ENCODE data around the gene AATK. TPM values are rescaled to one million over a fixed set of nuclear protein-coding genes. Genes with fewer than 3 reads are reported as not detected.

The AATK gene
- total and polyA plus RNA-seq, 4 donors, result 9.6 to 54.6 (median 23.7) TPM

DNA sequence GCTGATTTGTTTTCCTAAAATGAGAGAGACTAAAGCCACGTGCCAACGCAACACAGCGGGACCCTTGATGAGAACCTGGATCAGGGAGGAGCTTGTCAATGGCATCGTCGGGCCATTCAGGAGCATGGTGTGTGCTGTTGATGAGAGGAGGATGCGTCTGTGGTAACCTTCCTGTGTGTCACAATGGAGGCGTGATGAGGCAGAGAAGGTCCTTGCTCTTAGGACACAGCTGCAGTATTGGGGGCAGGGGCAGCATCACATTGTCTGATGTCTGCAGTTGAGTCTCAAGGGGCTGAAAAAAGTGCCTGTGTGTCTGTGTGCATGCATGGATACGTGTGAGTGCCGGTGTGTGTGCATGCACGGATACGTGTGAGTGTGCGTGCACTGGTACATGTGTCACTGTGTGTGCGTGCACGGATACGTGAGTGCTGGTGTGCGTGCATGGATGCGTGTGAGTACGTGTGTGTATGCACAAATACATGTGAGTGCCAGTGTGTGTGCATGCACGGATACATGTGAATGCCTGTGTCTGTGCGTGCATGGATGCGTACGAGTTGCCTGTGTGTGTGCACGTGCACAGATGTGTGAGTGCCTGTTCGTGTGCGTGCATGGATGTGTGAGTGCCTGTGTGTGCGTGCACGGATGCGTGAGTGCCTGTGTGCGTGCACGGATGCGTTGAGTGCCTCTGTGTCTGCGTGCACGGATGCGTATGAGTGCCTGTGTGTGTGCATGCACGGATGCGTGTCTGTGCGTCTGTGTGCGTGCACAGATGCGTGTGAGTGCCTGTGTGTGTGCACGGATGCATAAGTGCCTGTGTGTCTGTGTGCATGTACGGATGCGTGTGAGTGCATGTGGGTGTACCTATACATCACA is 91.8 kb downstream of the AATK start:
- ATAC-seq (ENCODE audit: insufficient read depth, low FRiP score), result no peak
- Histone ChIP-seq H3K36me3 (ENCODE audit: control insufficient read depth in 4 of 4, insufficient read depth in 4 of 4, low read length in 4 of 4) (peaks cover 0 to 30% (median 2%) of the 10 kb centered on the region in 4 donors), H3K4me3 (no peak overlapping the region), H3K27ac (ENCODE audit: low read depth in 1 of 2, low read length in 1 of 2) (peak overlapping the region in 1 of 2 donors; percentile 7), H3K27me3 (ENCODE audit: control insufficient read depth in 3 of 3, insufficient read depth in 3 of 3, low read length in 2 of 3) (no peaks in the 10 kb centered on the region), H3K4me1 (ENCODE audit: control insufficient read depth in 5 of 5, insufficient read depth in 5 of 5, low read length in 5 of 5) (peaks cover 0 to 22% (median 0%) of the 10 kb centered on the region in 5 donors), H3K9me3 (ENCODE audit: control insufficient read depth in 4 of 4, insufficient read depth in 3 of 4, low read length in 3 of 4) (peaks cover 0 to 3% (median 0%) of the 10 kb centered on the region in 4 donors), H3K9ac (ENCODE audit: insufficient read depth in 1 of 2, low read length in 2 of 2) (no peak overlapping the region)
- 86 to 91% methylated on average over 42 of the region's 42 CpGs for WGBS, 2 donors
- TF ChIP-seq, protein P1, sequence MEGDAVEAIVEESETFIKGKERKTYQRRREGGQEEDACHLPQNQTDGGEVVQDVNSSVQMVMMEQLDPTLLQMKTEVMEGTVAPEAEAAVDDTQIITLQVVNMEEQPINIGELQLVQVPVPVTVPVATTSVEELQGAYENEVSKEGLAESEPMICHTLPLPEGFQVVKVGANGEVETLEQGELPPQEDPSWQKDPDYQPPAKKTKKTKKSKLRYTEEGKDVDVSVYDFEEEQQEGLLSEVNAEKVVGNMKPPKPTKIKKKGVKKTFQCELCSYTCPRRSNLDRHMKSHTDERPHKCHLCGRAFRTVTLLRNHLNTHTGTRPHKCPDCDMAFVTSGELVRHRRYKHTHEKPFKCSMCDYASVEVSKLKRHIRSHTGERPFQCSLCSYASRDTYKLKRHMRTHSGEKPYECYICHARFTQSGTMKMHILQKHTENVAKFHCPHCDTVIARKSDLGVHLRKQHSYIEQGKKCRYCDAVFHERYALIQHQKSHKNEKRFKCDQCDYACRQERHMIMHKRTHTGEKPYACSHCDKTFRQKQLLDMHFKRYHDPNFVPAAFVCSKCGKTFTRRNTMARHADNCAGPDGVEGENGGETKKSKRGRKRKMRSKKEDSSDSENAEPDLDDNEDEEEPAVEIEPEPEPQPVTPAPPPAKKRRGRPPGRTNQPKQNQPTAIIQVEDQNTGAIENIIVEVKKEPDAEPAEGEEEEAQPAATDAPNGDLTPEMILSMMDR (IDR thresholded peaks at IDR 0.05; ENCODE audit: control extremely low read depth, extremely low read depth), result no peak
- DNase-seq, result no peak

DNA sequence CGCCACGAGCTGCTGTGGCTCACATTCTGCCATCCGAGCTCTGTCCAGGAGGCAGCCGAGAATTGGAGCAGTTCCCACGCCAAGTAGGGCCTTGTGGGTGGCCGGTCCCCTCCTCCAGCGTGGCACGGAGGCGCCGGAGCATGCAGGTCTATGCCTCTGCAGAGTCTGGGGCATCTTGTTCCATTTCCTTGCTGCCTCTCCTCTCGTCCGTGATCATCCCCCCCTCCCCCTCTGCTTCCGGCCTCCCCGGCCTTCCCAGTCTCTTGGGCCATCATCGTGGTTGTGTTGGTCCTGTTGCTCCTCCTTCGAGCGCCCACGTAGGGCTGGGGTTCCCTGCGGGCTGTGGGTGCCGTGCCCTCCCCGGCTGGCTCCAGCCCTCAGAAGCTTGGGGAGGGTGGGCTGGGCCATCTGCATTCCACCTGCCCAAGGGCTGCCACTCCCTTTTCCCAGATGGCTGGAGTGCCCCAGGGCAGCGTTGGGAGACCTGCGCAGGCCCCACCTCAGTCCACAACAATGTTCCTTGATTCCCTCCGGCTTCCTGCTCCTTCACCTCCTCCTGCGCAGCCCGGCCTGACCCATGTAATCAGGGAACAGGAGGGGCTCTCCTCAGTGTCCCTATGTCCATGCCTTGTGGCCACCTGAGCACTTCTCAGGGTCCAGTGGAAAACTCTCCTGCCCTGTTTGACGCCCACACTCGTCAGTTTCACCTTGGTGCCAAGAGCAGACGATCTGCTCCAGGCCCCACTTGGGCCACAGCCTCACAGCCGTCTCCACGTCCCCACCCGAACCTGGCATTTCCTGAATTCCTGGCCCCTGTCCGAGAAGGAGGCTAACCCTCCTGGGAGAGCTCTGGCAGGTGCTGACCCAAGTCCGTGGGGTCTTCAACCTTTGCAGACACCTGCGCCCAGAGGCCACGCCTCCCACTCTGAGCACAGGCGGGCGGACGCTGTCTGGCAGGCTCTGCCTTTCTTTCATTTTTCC is 94.0 kb downstream of the AATK start:
- 60 to 82% methylated on average over 39 of the region's 39 CpGs for WGBS, 2 donors
- Histone ChIP-seq H3K4me3 (no peak overlapping the region), H3K36me3 (ENCODE audit: control insufficient read depth in 4 of 4, insufficient read depth in 4 of 4, low read length in 4 of 4) (peaks cover 0 to 32% (median 2%) of the 10 kb centered on the region in 4 donors), H3K9me3 (ENCODE audit: control insufficient read depth in 4 of 4, insufficient read depth in 3 of 4, low read length in 3 of 4) (peaks cover 0 to 3% (median 0%) of the 10 kb centered on the region in 4 donors), H3K4me1 (ENCODE audit: control insufficient read depth in 5 of 5, insufficient read depth in 5 of 5, low read length in 5 of 5) (peaks cover 0 to 22% (median 4%) of the 10 kb centered on the region in 5 donors), H3K27ac (ENCODE audit: low read depth in 1 of 2, low read length in 1 of 2) (peak overlapping the region in 1 of 2 donors; percentile 92), H3K27me3 (ENCODE audit: control insufficient read depth in 3 of 3, insufficient read depth in 3 of 3, low read length in 2 of 3) (no peaks in the 10 kb centered on the region), H3K9ac (ENCODE audit: insufficient read depth in 1 of 2, low read length in 2 of 2) (no peak overlapping the region)
- TF ChIP-seq, protein P1 (IDR thresholded peaks at IDR 0.05; ENCODE audit: control extremely low read depth, extremely low read depth), result no peak
- DNase-seq (no peak), ATAC-seq (ENCODE audit: insufficient read depth, low FRiP score) (peak; percentile 71)

DNA sequence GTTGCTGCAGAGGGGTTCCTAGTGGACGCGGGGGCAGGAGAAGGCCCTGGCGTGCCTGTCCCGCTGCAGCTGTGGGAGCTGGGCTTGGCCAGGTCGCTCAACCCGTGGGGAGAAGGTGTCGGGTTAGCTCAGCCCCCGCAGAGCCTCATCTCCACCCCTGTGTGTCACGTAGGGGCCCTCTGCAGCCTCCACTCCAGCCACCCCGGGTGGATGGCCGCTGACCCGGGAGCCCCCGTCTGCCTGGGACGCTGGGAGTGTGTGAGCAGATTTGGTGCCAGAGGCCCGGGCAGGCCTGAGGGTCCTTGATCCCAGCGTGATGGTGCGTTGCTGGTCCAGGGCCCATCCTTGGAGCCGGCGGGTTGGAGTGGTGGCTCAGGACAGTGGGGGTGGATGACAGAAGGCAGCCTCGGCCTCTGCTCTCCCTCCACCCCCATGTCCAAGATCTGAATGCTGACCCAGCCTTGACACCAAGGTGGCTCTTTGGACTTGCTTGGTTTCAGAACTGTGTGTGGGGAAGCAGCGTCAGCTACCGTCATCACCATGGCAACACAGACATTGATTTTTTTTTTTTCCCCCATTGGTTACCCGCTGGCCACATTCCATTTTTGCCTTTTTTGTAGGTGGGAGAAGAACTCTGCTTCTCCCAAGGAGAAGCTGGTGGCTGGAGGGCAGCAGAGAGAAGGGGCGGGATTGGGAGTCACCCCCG is 95.3 kb downstream of the AATK start:
- TF ChIP-seq, protein P1 (IDR thresholded peaks at IDR 0.05; ENCODE audit: control extremely low read depth, extremely low read depth), result no peak
- Histone ChIP-seq H3K36me3 (ENCODE audit: control insufficient read depth in 4 of 4, insufficient read depth in 4 of 4, low read length in 4 of 4) (peaks cover 0 to 30% (median 2%) of the 10 kb centered on the region in 4 donors), H3K4me1 (ENCODE audit: control insufficient read depth in 5 of 5, insufficient read depth in 5 of 5, low read length in 5 of 5) (peaks cover 0 to 27% (median 4%) of the 10 kb centered on the region in 5 donors), H3K27ac (ENCODE audit: low read depth in 1 of 2, low read length in 1 of 2) (peak overlapping the region in 1 of 2 donors; percentile 92), H3K9ac (ENCODE audit: insufficient read depth in 1 of 2, low read length in 2 of 2) (no peak overlapping the region), H3K4me3 (no peak overlapping the region), H3K9me3 (ENCODE audit: control insufficient read depth in 4 of 4, insufficient read depth in 3 of 4, low read length in 3 of 4) (peaks cover 0 to 3% (median 0%) of the 10 kb centered on the region in 4 donors), H3K27me3 (ENCODE audit: control insufficient read depth in 3 of 3, insufficient read depth in 3 of 3, low read length in 2 of 3) (no peaks in the 10 kb centered on the region)
- ATAC-seq (ENCODE audit: insufficient read depth, low FRiP score) (no peak), DNase-seq (no peak)
- 85 to 86% methylated on average over 25 of the region's 25 CpGs for WGBS, 2 donors
